ENCODE data around the gene FKBP3. TPM values are rescaled to one million over a fixed set of nuclear protein-coding genes. Genes with fewer than 3 reads are reported as not detected.

Gene FKBP3
- total and polyA plus RNA-seq, 7 experiments from 2014 or later = 31.7 to 82.6 (median 55.4) TPM

- peaks cover 28 to 63% (median 44%) of the 10 kb centered on the region in 7 donors for H3K4me1 Mint-ChIP-seq
- H3K4me1 ChIP-seq (ENCODE audit: control insufficient read depth in 2 of 2, insufficient read depth in 2 of 2, low read length in 2 of 2) = peaks cover 11 to 19% of the 10 kb centered on the region in 2 donors
- ATAC-seq (no peak), DNase-seq (no peak)
- CTCF ChIA-PET = interaction anchor here (0.6 to 1.3 kb wide), 4 partner anchors 10 to 276 kb away, joined by 3 to 6 read pairs (median 4); no protein-coding TSS in a partner anchor
- H3K27me3 Mint-ChIP-seq = no peaks in the 10 kb centered on the region
- H3K4me3 ChIP-seq (ENCODE audit: low read length) = peak overlapping the region; percentile 97
- peak overlapping the region; percentile 95 to 99 (median 98) for H3K27ac Mint-ChIP-seq
- intact Hi-C loops (cut with micrococcal nuclease) = no loop called here
- H3K4me3 Mint-ChIP-seq = peak overlapping the region; percentile 93 to 99 (median 96)
- H3K9me3 ChIP-seq (ENCODE audit: control insufficient read depth in 2 of 3, low read length in 3 of 3) = no peaks in the 10 kb centered on the region
- H3K27me3 ChIP-seq (ENCODE audit: control insufficient read depth in 2 of 2, insufficient read depth in 2 of 2, low read length in 2 of 2) = no peaks in the 10 kb centered on the region
- peak overlapping the region; percentile 89 for H3K27ac ChIP-seq (ENCODE audit: low read depth, low read length)
- H3K36me3 ChIP-seq (ENCODE audit: control insufficient read depth in 2 of 3, insufficient read depth in 3 of 3, low read length in 3 of 3) = peaks cover 0 to 9% (median 0%) of the 10 kb centered on the region in 3 experiments
- peaks cover 0 to 4% (median 0%) of the 10 kb centered on the region in 5 donors for H3K36me3 Mint-ChIP-seq
- POLR2A ChIA-PET = interaction anchor here (1.0 to 5.3 kb wide), 5 partner anchors 11 to 174 kb away, joined by 3 to 64 read pairs (median 10); partner anchors contain the start of genes KLHL28, MIS18BP1, PRPF39 and TOGARAM1
- H3K9me3 Mint-ChIP-seq = no peaks in the 10 kb centered on the region
Observed at GRCh38 chr14:45136399-45136798, 2.1 kb upstream of the FKBP3 start.

GRCh38 chr14:45135659-45136395, 1.5 kb upstream of the FKBP3 start, which contains the start of gene FANCM:
Gene FANCM, plus strand, starts transcription at chr14:45135930. Its CDS starts 102 bp downstream, at chr14:45136032.
- Mint-ChIP-seq H3K4me3 (peak within 1 kb of the TSS; percentile 93 to 99 (median 96)), H3K9me3 (no peaks in the 10 kb centered on the region), H3K27me3 (no peaks in the 10 kb centered on the region), H3K27ac (peak within 1 kb of the TSS; percentile 95 to 99 (median 98)), H3K4me1 (peaks cover 28 to 67% (median 47%) of the 10 kb centered on the region in 7 donors), H3K36me3 (peaks cover 0 to 4% (median 0%) of the 10 kb centered on the region in 5 donors)
- Histone ChIP-seq H3K27me3 (ENCODE audit: control insufficient read depth in 2 of 2, insufficient read depth in 2 of 2, low read length in 2 of 2) (no peaks in the 10 kb centered on the region), H3K4me3 (ENCODE audit: low read length) (peak within 1 kb of the TSS; percentile 97), H3K36me3 (ENCODE audit: control insufficient read depth in 2 of 3, insufficient read depth in 3 of 3, low read length in 3 of 3) (peaks cover 0 to 9% (median 0%) of the 10 kb centered on the region in 3 experiments), H3K4me1 (ENCODE audit: control insufficient read depth in 2 of 2, insufficient read depth in 2 of 2, low read length in 2 of 2) (peaks cover 11 to 19% of the 10 kb centered on the region in 2 donors), H3K27ac (ENCODE audit: low read depth, low read length) (peak within 1 kb of the TSS; percentile 89), H3K9me3 (ENCODE audit: control insufficient read depth in 2 of 3, low read length in 3 of 3) (no peaks in the 10 kb centered on the region)
- ChIA-PET CTCF (interaction anchor here (0.6 to 1.3 kb wide), 3 partner anchors 10 to 275 kb away, joined by 3 to 6 read pairs (median 4); no protein-coding TSS in a partner anchor), POLR2A (interaction anchor here (0.5 to 5.3 kb wide), 6 partner anchors 11 to 239 kb away, joined by 3 to 64 read pairs (median 10); partner anchors contain the start of genes KLHL28, MIS18BP1, PRPF39 and TOGARAM1)
- intact Hi-C loops (cut with micrococcal nuclease) = no loop called here
- peak; percentile 67 for ATAC-seq
- DNase-seq = peak; percentile 49 to 92 (median 89)

- H3K36me3 ChIP-seq (ENCODE audit: control insufficient read depth in 2 of 3, insufficient read depth in 3 of 3, low read length in 3 of 3) = peaks cover 0 to 9% (median 0%) of the 10 kb centered on the region in 3 experiments
- no peaks in the 10 kb centered on the region for H3K9me3 ChIP-seq (ENCODE audit: control insufficient read depth in 2 of 3, low read length in 3 of 3)
- peak overlapping the region; percentile 89 for H3K27ac ChIP-seq (ENCODE audit: low read depth, low read length)
- intact Hi-C loops (cut with micrococcal nuclease) = no loop called here
- peak overlapping the region; percentile 97 for H3K4me3 ChIP-seq (ENCODE audit: low read length)
- peaks cover 11 to 19% of the 10 kb centered on the region in 2 donors for H3K4me1 ChIP-seq (ENCODE audit: control insufficient read depth in 2 of 2, insufficient read depth in 2 of 2, low read length in 2 of 2)
- no peaks in the 10 kb centered on the region for H3K27me3 Mint-ChIP-seq
- CTCF ChIA-PET = no interaction called here
- POLR2A ChIA-PET = interaction anchor here (0.5 to 5.3 kb wide), 7 partner anchors 11 to 238 kb away, joined by 3 to 64 read pairs (median 10); partner anchors contain the start of genes KLHL28, MIS18BP1, PRPF39 and TOGARAM1
- no peaks in the 10 kb centered on the region for H3K36me3 Mint-ChIP-seq
- DNase-seq (no peak), ATAC-seq (no peak)
- peak overlapping the region; percentile 95 to 99 (median 98) for H3K27ac Mint-ChIP-seq
- H3K27me3 ChIP-seq (ENCODE audit: control insufficient read depth in 2 of 2, insufficient read depth in 2 of 2, low read length in 2 of 2) = no peaks in the 10 kb centered on the region
- H3K9me3 Mint-ChIP-seq = no peaks in the 10 kb centered on the region
- H3K4me3 Mint-ChIP-seq = peak overlapping the region; percentile 93 to 99 (median 96)
- peaks cover 22 to 68% (median 49%) of the 10 kb centered on the region in 7 donors for H3K4me1 Mint-ChIP-seq
Observed at GRCh38 chr14:45135156-45135555, 875 bp upstream of the FKBP3 start.

GRCh38 chr14:45133683-45134050, 614 bp downstream of the FKBP3 start:
- DNase-seq = peak in 3 of 9 donors; percentile 1 to 4 (median 3)
- peak overlapping the region; percentile 93 to 99 (median 96) for H3K4me3 Mint-ChIP-seq

GRCh38 chr14:45128963-45129629, 5.2 kb downstream of the FKBP3 start:
- H3K27me3 Mint-ChIP-seq = no peaks in the 10 kb centered on the region
- H3K4me1 ChIP-seq (ENCODE audit: control insufficient read depth in 2 of 2, insufficient read depth in 2 of 2, low read length in 2 of 2) = peaks cover 0 to 5% of the 10 kb centered on the region in 2 donors
- peaks cover 0 to 12% (median 0%) of the 10 kb centered on the region in 3 experiments for H3K36me3 ChIP-seq (ENCODE audit: control insufficient read depth in 2 of 3, insufficient read depth in 3 of 3, low read length in 3 of 3)
- ChIA-PET CTCF (no interaction called here), POLR2A (interaction anchor here (1.0 kb wide), 1 partner anchor 167 kb away, joined by 4 read pairs; the partner anchor contains the start of genes KLHL28 and TOGARAM1)
- no peak overlapping the region for H3K27ac Mint-ChIP-seq
- H3K27ac ChIP-seq (ENCODE audit: low read depth, low read length) = no peak overlapping the region
- H3K4me1 Mint-ChIP-seq = peaks cover 11 to 47% (median 31%) of the 10 kb centered on the region in 7 donors
- H3K9me3 ChIP-seq (ENCODE audit: control insufficient read depth in 2 of 3, low read length in 3 of 3) = no peaks in the 10 kb centered on the region
- H3K4me3 Mint-ChIP-seq = no peak overlapping the region
- intact Hi-C loops (cut with micrococcal nuclease) = no loop called here
- no peak for DNase-seq
- peaks cover 6 to 27% (median 11%) of the 10 kb centered on the region in 5 donors for H3K36me3 Mint-ChIP-seq
- no peaks in the 10 kb centered on the region for H3K27me3 ChIP-seq (ENCODE audit: control insufficient read depth in 2 of 2, insufficient read depth in 2 of 2, low read length in 2 of 2)
- no peak for ATAC-seq
- H3K9me3 Mint-ChIP-seq = no peaks in the 10 kb centered on the region
- no peak overlapping the region for H3K4me3 ChIP-seq (ENCODE audit: low read length)

More at GRCh38 chr14:45133683-45134050, 614 bp downstream of the FKBP3 start:
- H3K27me3 ChIP-seq (ENCODE audit: control insufficient read depth in 2 of 2, insufficient read depth in 2 of 2, low read length in 2 of 2) = no peaks in the 10 kb centered on the region
- peak overlapping the region; percentile 95 to 99 (median 98) for H3K27ac Mint-ChIP-seq
- peaks cover 0 to 4% (median 0%) of the 10 kb centered on the region in 5 donors for H3K36me3 Mint-ChIP-seq
- H3K27ac ChIP-seq (ENCODE audit: low read depth, low read length) = peak overlapping the region; percentile 89
- peaks cover 11 to 19% of the 10 kb centered on the region in 2 donors for H3K4me1 ChIP-seq (ENCODE audit: control insufficient read depth in 2 of 2, insufficient read depth in 2 of 2, low read length in 2 of 2)
- H3K4me1 Mint-ChIP-seq = peaks cover 21 to 64% (median 44%) of the 10 kb centered on the region in 7 donors
- peaks cover 0 to 13% (median 0%) of the 10 kb centered on the region in 3 experiments for H3K36me3 ChIP-seq (ENCODE audit: control insufficient read depth in 2 of 3, insufficient read depth in 3 of 3, low read length in 3 of 3)
- no peak for ATAC-seq
- ChIA-PET POLR2A (interaction anchor here (0.6 to 5.3 kb wide), 8 partner anchors 12 to 237 kb away, joined by 3 to 64 read pairs (median 3); partner anchors contain the start of genes KLHL28, PRPF39 and TOGARAM1), CTCF (interaction anchor here (0.6 kb wide), 1 partner anchor 220 kb away, joined by 3 read pairs; no protein-coding TSS in a partner anchor)
- H3K9me3 ChIP-seq (ENCODE audit: control insufficient read depth in 2 of 3, low read length in 3 of 3) = no peaks in the 10 kb centered on the region
- H3K9me3 Mint-ChIP-seq = no peaks in the 10 kb centered on the region
- no peaks in the 10 kb centered on the region for H3K27me3 Mint-ChIP-seq
- intact Hi-C loops (cut with micrococcal nuclease) = loop anchor here (1.0 to 5.0 kb wide), 8 partner anchors 12 to 236 kb away; partner anchors contain the start of genes MIS18BP1 (in 2 of the 2), PRPF39 (in 2 of the 2) and TOGARAM1 (in 2 of the 2)
- H3K4me3 ChIP-seq (ENCODE audit: low read length) = peak overlapping the region; percentile 97

GRCh38 chr14:45125754-45126153, 8.5 kb downstream of the FKBP3 start:
- no peak overlapping the region for H3K4me3 ChIP-seq (ENCODE audit: low read length)
- H3K9me3 Mint-ChIP-seq = no peaks in the 10 kb centered on the region
- DNase-seq = no peak
- intact Hi-C loops (cut with micrococcal nuclease) = no loop called here
- ATAC-seq = no peak
- H3K4me1 Mint-ChIP-seq = peaks cover 1 to 23% (median 11%) of the 10 kb centered on the region in 7 donors
- no peaks in the 10 kb centered on the region for H3K27me3 Mint-ChIP-seq
- no peaks in the 10 kb centered on the region for H3K9me3 ChIP-seq (ENCODE audit: control insufficient read depth in 2 of 3, low read length in 3 of 3)
- no peak overlapping the region for H3K4me3 Mint-ChIP-seq
- peak overlapping the region in 2 of 9 donors; percentile 60 to 78 for H3K27ac Mint-ChIP-seq
- H3K36me3 ChIP-seq (ENCODE audit: control insufficient read depth in 2 of 3, insufficient read depth in 3 of 3, low read length in 3 of 3) = peaks cover 0 to 37% (median 0%) of the 10 kb centered on the region in 3 experiments
- ChIA-PET CTCF (no interaction called here), POLR2A (no interaction called here)
- no peaks in the 10 kb centered on the region for H3K4me1 ChIP-seq (ENCODE audit: control insufficient read depth in 2 of 2, insufficient read depth in 2 of 2, low read length in 2 of 2)
- peaks cover 8 to 41% (median 25%) of the 10 kb centered on the region in 5 donors for H3K36me3 Mint-ChIP-seq
- H3K27me3 ChIP-seq (ENCODE audit: control insufficient read depth in 2 of 2, insufficient read depth in 2 of 2, low read length in 2 of 2) = no peaks in the 10 kb centered on the region
- H3K27ac ChIP-seq (ENCODE audit: low read depth, low read length) = no peak overlapping the region
